ENCODE measurements around the gene NKAIN2. TPM values are rescaled to one million over a fixed set of nuclear protein-coding genes. Genes with fewer than 3 reads are reported as not detected.

Gene NKAIN2
- total RNA-seq, 1 experiment from 2014 or later: not detected

GRCh38 chr6:124199286-124199685 is 395.6 kb downstream of the NKAIN2 start (continued):
- no peak for TF ChIP-seq ATF3 (IDR thresholded peaks at IDR 0.05)

GRCh38 chr6:124200661-124201060 is 397.0 kb downstream of the NKAIN2 start:
- Histone ChIP-seq H3K27me3 (ENCODE audit: insufficient read depth, low read length) (peaks cover 5% of the 10 kb centered on the region), H3K9me2 (ENCODE audit: insufficient read depth) (no peaks in the 10 kb centered on the region), H3K36me3 (ENCODE audit: control insufficient read depth in 1 of 2, insufficient read depth in 2 of 2, low read length in 2 of 2) (no peaks in the 10 kb centered on the region), H3K9me3 (ENCODE audit: control insufficient read depth in 1 of 2, insufficient read depth in 1 of 2, low read depth in 1 of 2, low read length in 2 of 2) (no peaks in the 10 kb centered on the region), H3K4me3 (replicated peaks in 1 of 2; ENCODE audit: low read depth in 1 of 2, low read length in 2 of 2) (no peak overlapping the region), H2AFZ (ENCODE audit: low read depth, low read length, poor library complexity, severe bottlenecking) (no peak overlapping the region), H3K4me2 (ENCODE audit: low read length) (no peak overlapping the region), H4K20me1 (ENCODE audit: insufficient read depth) (no peaks in the 10 kb centered on the region), H3K4me1 (ENCODE audit: control insufficient read depth in 1 of 2, insufficient read depth in 2 of 2, low read length in 2 of 2) (no peaks in the 10 kb centered on the region), H3K9ac (ENCODE audit: low read length) (no peak overlapping the region), H3K27ac (ENCODE audit: low read depth, low read length) (no peak overlapping the region), H3K79me2 (ENCODE audit: insufficient read depth, low read length) (no peaks in the 10 kb centered on the region)
- DNase-seq (ENCODE audit: low read depth, low spot score): no peak
- TF ChIP-seq ATF3 (IDR thresholded peaks at IDR 0.05): no peak
- no peak for TF ChIP-seq EZH2phosphoT487 (IDR thresholded peaks at IDR 0.05; ENCODE audit: borderline replicate concordance)
- no peak for TF ChIP-seq SRF (IDR thresholded peaks at IDR 0.05; ENCODE audit: low read depth)
- TF ChIP-seq ZNF274 (IDR thresholded peaks at IDR 0.05; ENCODE audit: low read depth, low read length): no peak
- TF ChIP-seq CEBPB (IDR thresholded peaks at IDR 0.05; ENCODE audit: low read depth): no peak
- TF ChIP-seq MAX (IDR thresholded peaks at IDR 0.05): no peak
- no TSS peak for BruUV-seq (replicated peaks)
- no peak for ATAC-seq
- CTCF ChIA-PET: no interaction called here
- POLR2A ChIA-PET: no interaction called here
- intact Hi-C loops (cut with micrococcal nuclease): no loop called here
- RAD21 ChIA-PET (ENCODE audit: low non-redundant PET in 1 of 2, low total read pairs in 2 of 2, uncharacterized antibody in 2 of 2, unreplicated experiment in 2 of 2): no interaction called here

- no peaks in the 10 kb centered on the region for H3K9me3 ChIP-seq (ENCODE audit: control insufficient read depth in 1 of 2, insufficient read depth in 1 of 2, low read depth in 1 of 2, low read length in 2 of 2)
- ATAC-seq: no peak
- H3K79me2 ChIP-seq (ENCODE audit: insufficient read depth, low read length): no peaks in the 10 kb centered on the region
- TF ChIP-seq ATF3 (IDR thresholded peaks at IDR 0.05) (no peak), POLR2AphosphoS5 (IDR thresholded peaks at IDR 0.05; ENCODE audit: low read depth, low read length) (no peak)
- no peak overlapping the region for H3K9ac ChIP-seq (ENCODE audit: low read length)
- H4K20me1 ChIP-seq (ENCODE audit: insufficient read depth): no peaks in the 10 kb centered on the region
- intact Hi-C loops (cut with micrococcal nuclease): no loop called here
- H2AFZ ChIP-seq (ENCODE audit: low read depth, low read length, poor library complexity, severe bottlenecking): no peak overlapping the region
- no peak overlapping the region for H3K27ac ChIP-seq (ENCODE audit: low read depth, low read length)
- H3K36me3 ChIP-seq (ENCODE audit: control insufficient read depth in 1 of 2, insufficient read depth in 2 of 2, low read length in 2 of 2): no peaks in the 10 kb centered on the region
- ChIA-PET CTCF (no interaction called here), RAD21 (ENCODE audit: low non-redundant PET in 1 of 2, low total read pairs in 2 of 2, uncharacterized antibody in 2 of 2, unreplicated experiment in 2 of 2) (no interaction called here), POLR2A (no interaction called here)
- no peak for DNase-seq (ENCODE audit: low read depth, low spot score)
- H3K4me1 ChIP-seq (ENCODE audit: control insufficient read depth in 1 of 2, insufficient read depth in 2 of 2, low read length in 2 of 2): no peaks in the 10 kb centered on the region
- H3K4me2 ChIP-seq (ENCODE audit: low read length): no peak overlapping the region
- BruUV-seq (replicated peaks): no TSS peak
- peaks cover 18% of the 10 kb centered on the region for H3K27me3 ChIP-seq (ENCODE audit: insufficient read depth, low read length)
- no peak overlapping the region for H3K4me3 ChIP-seq (replicated peaks in 1 of 2; ENCODE audit: low read depth in 1 of 2, low read length in 2 of 2)
- no peaks in the 10 kb centered on the region for H3K9me2 ChIP-seq (ENCODE audit: insufficient read depth)
Observed at GRCh38 chr6:124203101-124203811, 399.6 kb downstream of the NKAIN2 start.
